HG03439 (cell line): ENCODE measurements around the gene MICAL3.

ENCODE experiments used
- ATAC-seq: cut with Tn5 transposase; IDR thresholded peaks from one replicate; pipeline ENCODE4 v1.9.1; 2021; ENCODE audit warnings: mild to moderate bottlenecking, moderate library complexity; ENCODE audit not compliant: unreplicated experiment

Gene MICAL3

DNA sequence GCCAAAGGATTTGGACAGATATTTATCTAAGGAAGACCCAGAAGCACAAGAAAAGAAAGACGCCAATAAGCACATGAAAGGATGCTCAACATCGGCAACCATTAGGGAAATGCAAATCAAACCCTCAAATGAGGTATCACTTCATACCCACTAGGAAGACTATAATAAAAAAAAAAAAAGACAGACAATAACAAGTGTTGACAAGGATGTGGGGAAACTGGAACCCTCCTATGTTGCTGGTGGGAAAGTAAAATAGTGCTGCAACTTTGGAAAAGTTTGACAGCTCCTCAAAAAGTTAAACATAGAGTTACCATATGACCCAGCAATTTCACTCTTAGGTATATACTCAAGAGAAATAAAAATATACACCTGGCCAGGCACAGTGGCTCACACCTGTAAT is 47.0 kb downstream of the MICAL3 start:
- ATAC-seq: no peak

GRCh38 chr22:17976121-17976520 is 48.2 kb downstream of the MICAL3 start:
- ATAC-seq: no peak

GRCh38 chr22:17974703-17975372 is 49.5 kb downstream of the MICAL3 start:
- ATAC-seq: no peak

GRCh38 chr22:17974087-17974486 is 50.3 kb downstream of the MICAL3 start:
- no peak for ATAC-seq

DNA sequence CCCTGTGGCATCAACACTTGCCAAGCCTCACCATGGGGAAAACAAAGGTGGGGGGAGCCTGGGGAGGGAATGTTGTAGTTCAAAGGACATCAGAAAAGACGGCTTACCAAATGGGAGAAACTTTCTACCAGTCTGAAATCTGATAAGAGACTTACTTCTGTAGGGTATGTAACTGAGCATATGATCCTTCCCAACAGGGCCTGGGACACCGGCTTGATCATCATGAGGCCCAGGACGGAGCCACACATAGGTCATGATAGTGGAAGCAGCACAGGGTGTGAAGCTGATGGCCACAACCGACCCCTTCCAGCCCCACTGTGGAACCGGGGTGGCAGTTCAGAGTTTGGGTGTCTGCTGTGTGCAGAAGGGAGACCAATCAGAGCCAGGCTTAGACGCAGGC is 51.1 kb downstream of the MICAL3 start:
- ATAC-seq: no peak

DNA sequence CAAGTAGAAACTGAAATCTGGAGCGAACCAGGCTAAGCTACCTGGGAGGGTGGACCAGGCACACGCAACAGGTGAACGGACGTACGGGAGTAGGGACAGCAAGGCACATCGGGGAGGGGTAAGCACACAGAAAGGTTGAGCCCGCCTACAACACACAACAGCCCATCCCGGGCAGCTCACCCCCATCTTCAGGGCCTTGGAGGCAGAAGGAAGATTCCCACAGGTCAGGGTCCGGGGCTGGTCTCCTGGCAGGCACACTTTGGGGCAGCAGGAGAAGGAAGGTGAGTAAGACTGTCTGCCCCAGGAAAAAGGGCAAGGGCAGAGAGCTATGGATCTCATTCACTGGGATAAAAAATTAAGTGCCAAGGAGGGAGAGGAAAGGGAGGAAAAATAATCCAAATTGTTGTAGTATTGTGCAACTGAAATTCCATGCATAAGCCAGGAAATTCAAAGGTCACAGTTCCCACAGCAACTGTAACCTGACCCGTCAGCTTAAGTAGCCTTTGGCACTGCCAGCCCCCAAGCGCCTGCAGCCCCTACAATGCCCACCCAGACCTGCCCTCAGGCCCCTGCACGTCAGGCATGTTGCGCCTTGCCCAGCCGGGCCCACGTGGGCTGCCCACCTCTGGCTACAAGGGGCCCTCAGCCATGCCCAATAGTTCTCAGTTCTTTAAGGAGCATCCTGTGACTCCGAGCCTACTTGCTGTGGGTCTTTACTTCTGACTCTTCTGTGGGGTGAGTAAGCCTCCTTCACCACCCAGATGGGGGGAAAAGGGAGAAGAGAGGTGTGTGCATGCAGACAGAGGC is 51.8 kb downstream of the MICAL3 start:
- no peak for ATAC-seq

GRCh38 chr22:17971711-17972110 is 52.6 kb downstream of the MICAL3 start:
- ATAC-seq: no peak

GRCh38 chr22:17970201-17970708 is 54.1 kb downstream of the MICAL3 start:
- no peak for ATAC-seq

DNA sequence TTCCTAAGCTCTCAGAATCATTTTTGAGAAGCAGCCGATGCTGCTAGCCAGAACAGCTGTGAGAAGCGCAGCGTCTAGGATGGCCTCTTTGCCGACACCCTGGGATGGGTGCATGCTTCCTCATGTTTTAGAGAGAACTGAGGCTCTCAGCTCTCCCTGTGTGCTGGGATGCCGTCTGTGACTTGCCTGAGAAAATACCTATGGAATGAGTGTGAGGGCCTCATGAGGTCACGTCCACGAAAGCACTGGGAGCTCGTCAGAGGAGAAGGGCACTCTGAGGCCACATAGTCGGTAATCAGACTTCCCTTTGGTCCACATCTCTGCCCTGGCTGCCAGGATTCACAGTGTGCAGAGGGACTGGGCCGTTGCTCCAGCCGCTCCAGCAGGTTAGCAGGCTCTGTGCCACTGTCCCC is 54.7 kb downstream of the MICAL3 start:
- no peak for ATAC-seq

GRCh38 chr22:17968126-17968525 is 56.2 kb downstream of the MICAL3 start:
- no peak for ATAC-seq

GRCh38 chr22:17966403-17966717 is 58.0 kb downstream of the MICAL3 start:
- no peak for ATAC-seq

DNA sequence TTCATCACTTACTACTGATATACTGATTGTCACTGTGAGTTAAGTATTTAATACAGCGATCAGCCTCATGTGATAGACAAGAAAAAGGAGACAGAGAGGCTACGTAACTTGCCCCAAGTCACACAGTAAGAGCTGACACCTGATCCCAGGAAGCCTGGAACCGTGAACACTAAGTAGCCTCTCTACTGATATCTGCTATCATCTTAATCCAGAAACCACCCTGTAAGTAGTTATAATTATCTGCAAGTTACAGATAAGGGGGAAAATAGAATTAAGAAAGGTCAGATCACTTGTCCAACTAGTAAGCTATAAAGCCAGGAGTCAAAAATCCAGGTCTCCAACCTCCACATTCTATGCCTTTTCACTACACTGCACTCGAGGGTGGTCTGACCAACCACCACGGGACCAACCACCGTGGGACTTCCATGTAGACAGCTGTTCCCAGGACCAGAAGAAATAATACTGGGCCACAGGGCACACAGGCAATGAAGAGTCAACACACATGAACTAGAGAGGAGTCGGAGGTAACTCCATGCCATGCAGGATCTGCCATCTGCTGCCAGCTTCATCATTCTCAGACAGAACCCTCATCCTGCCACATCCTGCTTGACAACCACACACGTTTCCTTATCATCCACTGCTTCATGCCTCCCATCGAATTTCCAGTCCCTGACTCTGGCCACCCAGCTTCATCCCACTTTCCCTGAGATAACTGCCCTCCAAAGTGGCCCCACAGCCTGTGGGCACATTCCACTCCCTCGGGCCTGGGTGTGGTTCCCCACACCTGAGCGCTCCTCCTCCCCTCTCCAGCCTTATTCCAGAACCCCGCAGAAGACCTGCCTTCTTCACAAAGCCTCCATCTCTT is 58.6 kb downstream of the MICAL3 start:
- ATAC-seq: no peak

GRCh38 chr22:17964643-17965042 is 59.7 kb downstream of the MICAL3 start:
- ATAC-seq: peak; percentile 62

- ATAC-seq: no peak
Measured at GRCh38 chr22:17964156-17964555, 60.2 kb downstream of the MICAL3 start.

DNA sequence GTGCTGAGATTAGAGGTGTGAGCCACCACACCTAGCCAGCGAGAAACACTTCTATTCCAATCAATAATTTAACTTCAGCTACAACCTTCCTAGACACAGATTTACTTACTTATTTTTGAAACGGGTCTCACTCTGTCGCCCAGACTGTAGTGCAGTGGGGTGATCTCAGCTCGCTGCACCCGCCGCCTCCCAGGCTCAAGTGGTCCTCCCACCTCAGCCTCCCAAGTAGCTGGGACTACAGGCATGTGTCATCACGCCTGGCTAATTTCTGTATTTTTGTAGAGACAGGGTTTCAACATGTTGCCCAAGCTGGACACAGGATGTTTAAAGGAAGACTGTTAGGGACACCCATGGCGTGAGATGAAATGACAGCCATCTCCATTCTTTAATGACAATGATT is 61.3 kb downstream of the MICAL3 start:
- ATAC-seq: no peak

GRCh38 chr22:17962168-17962567 is 62.2 kb downstream of the MICAL3 start:
- no peak for ATAC-seq

DNA sequence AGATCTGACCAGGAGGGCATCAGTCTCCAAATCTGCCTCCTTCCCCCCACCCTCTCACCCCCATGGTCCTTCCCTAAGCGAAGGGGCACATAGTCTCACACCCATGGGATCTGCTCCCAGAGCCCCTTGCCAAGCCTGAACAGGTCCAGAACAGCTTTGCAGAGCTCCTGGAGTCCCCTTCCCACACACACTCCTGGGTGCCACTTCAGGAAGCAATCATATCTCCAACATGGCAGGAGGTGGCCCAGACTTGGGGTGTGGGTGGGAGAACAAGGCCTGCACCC is 63.0 kb downstream of the MICAL3 start:
- no peak for ATAC-seq

- ATAC-seq: no peak
Measured at GRCh38 chr22:17960695-17961445, 63.5 kb downstream of the MICAL3 start.

GRCh38 chr22:17960011-17960410 is 64.3 kb downstream of the MICAL3 start:
- ATAC-seq: no peak

GRCh38 chr22:17958166-17958565 is 66.2 kb downstream of the MICAL3 start:
- ATAC-seq: no peak

- ATAC-seq: no peak
Measured at GRCh38 chr22:17957693-17958092, 66.7 kb downstream of the MICAL3 start.
